Erythroblast (primary cell): ENCODE measurements around the gene PROX1.

Experiments used
- GATA1 ChIP-seq: IDR thresholded peaks from 2 replicates; pipeline ENCODE4 v1.6.1; 2011; ENCODE audit warnings: low read depth, mild to moderate bottlenecking, control low read depth, low read length, moderate library complexity
- POLR2A ChIP-seq: IDR thresholded peaks from 2 replicates; pipeline ENCODE4 v1.6.1; 2011; ENCODE audit warnings: mild to moderate bottlenecking, low read length

DNA sequence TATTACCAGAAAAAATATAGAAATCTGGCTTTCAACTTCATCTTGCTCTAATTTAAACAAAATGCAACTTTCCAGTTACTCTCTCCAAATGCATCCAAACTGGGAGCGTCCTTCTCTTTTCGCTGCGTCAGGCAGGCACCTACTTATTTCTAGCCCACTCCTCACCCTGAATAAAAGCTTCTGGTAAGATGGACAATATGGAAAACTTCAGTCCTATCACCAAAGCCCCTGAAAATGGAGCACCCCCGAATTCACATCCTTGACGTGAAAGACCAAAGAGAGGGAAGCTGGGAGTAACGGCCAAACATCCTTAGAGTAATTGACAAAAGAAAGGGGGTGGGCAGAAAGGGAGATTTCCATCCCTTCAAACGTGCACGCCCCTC lies 5.5 kb upstream of the PROX1 start:
- no peak for TF ChIP-seq POLR2A
- no peak for TF ChIP-seq GATA1
